ENCODE results near the gene GIPR.
"Not testable (repeated sequence)": the region's sequence is repeated elsewhere in the genome, so short reads cannot be mapped to it uniquely, and the experiment has no call there.

Gene GIPR

DNA sequence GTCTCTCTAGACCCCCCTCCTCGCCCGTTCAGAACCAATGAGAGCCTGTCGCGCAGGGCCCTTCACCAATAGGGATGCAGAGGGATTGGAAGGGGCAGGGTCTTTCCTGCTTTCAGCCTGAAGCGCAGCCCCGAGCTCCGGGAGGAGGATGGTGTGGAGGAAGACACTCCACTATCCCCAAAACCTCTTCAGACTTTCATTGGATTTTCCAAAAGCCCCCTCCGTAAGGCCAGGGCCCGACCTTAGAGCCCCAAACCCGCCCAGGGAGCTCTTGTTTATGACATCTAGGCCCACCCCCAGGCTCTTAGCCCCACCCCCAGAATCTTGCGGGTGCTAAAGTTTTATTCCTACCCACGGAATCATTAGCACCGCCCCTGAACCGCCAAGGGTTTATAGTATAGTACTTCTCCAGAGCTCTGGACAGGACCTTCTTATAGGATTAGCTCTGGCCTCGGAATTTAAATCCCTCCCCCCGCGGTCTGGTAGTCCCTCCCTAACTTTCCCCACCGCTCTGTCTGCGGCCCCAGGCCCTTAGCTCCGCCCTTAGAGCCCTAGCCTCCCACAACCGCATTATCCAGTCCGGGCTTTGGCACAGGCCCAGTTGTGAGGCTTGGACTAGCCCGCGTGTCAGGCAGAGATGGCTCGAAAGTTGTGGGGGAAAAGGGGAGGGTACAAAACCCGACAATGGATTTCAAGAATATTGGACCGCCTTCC lies 22.2 kb upstream of the GIPR start:
- peak; percentile 98 for DNase-seq (ENCODE audit: low spot score)

DNA sequence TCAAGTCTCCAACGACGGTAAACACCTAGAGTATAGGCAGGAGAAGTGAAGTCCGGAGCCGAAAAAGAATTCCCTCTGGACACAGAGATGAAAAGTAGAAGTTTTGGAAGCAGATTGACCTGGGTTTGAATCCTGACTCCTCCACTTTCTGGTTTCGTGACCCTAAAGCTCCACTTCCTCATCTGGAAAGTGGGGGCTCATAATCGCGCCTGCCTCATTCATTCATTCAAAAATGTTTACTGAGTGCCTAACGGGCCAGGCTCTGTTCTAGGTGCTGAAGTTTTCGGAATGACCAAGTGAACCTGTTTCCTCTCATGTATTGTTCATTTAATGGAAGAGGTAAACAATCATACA lies 21.7 kb upstream of the GIPR start:
- DNase-seq (ENCODE audit: low spot score): no peak

- DNase-seq (ENCODE audit: low spot score): no peak
Measured at GRCh38 chr19:45650722-45651121, 17.3 kb upstream of the GIPR start.

DNA sequence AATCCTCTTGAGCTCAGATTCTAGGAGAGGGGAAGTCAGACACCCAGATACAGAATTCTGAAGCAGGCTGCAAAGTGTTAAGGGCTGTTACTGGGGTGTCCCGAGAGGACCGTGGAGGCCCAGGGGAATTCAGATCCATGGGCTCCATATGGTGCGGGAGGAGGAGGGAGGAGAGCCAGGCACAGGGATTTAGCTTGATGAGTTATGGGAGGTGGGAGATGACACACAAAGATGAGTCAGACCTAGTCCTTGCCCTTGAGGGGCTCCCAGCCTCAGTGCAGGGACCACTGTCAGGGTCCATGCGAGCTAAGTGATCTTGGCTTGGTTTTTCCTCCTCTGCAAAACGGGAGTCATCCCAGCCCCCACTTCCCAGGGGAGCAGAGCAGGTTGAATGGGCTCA lies 14.4 kb upstream of the GIPR start:
- DNase-seq (ENCODE audit: low spot score): no peak

DNA sequence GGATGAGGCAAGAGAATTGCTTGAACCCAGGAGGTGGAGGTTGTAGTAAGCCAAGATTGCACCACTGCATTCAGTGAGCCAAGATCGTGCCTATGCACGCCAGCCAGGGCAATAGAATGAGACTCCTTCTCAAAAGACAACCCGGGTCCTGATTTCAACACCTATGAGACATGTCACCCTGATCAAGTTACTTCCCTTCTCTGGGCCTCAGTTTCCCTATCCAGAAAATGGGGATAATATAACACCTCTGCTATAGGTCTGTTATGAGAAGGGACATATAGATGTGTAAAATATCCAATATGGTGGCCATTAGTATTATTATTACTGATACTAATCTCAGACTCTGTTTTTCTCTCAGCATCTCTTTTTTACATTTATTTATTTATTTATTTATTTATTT lies 12.9 kb upstream of the GIPR start:
- no peak for DNase-seq (ENCODE audit: low spot score)

- DNase-seq (ENCODE audit: low spot score): no peak
Measured at GRCh38 chr19:45657520-45658167, 10.4 kb upstream of the GIPR start.

GRCh38 chr19:45659096-45659729 lies 8.8 kb upstream of the GIPR start:
- no peak for DNase-seq (ENCODE audit: low spot score)

GRCh38 chr19:45660636-45661035 lies 7.4 kb upstream of the GIPR start:
- no peak for DNase-seq (ENCODE audit: low spot score)

GRCh38 chr19:45663800-45664199 lies 4.2 kb upstream of the GIPR start:
- no peak for DNase-seq (ENCODE audit: low spot score)

- no peak for DNase-seq (ENCODE audit: low spot score)
Measured at GRCh38 chr19:45664575-45664974, 3.4 kb upstream of the GIPR start.

GRCh38 chr19:45668342-45668871 lies 386 bp downstream of the GIPR start:
- no peak for DNase-seq (ENCODE audit: low spot score)

GRCh38 chr19:45670670-45671453 lies 2.8 kb downstream of the GIPR start:
- peak; percentile 72 for DNase-seq (ENCODE audit: low spot score)

DNA sequence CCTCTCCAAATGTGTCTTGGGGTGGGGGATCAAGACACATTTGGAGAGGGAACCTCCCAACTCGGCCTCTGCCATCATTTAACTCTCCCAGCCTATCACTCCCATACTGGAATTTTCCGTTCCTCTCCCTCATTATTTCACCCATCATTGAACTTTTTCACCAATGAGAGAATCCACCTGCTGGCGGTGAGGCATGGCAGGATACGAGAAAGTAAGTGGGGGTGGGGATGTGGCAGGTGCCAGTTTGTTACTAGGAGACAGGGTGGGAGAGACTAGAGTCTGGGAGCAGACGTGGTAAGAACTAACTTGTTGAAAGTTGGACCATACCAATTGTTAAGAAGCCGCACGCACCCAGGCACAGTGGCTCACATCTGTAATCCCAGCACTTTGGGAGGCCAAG lies 6.9 kb downstream of the GIPR start:
- DNase-seq (ENCODE audit: low spot score): no peak

DNA sequence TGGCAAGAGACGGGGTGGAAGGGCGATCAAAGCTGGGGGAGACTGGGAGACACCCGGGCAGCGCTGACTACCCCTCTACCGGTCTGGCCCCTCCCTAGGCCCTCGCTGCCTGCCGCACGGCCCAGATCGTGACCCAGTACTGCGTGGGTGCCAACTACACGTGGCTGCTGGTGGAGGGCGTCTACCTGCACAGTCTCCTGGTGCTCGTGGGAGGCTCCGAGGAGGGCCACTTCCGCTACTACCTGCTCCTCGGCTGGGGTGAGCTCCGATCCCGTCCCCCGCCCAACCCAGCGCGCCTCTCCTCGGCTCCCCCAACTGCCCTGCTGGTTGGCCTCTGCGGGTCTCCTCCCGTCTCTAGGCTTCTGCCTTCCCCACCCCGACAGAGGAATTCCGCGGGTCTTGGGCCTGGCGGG lies 8.8 kb downstream of the GIPR start:
- no peak for DNase-seq (ENCODE audit: low spot score)

- peak; percentile 69 for DNase-seq (ENCODE audit: low spot score)
Measured at GRCh38 chr19:45677351-45678230, 9.6 kb downstream of the GIPR start.

DNA sequence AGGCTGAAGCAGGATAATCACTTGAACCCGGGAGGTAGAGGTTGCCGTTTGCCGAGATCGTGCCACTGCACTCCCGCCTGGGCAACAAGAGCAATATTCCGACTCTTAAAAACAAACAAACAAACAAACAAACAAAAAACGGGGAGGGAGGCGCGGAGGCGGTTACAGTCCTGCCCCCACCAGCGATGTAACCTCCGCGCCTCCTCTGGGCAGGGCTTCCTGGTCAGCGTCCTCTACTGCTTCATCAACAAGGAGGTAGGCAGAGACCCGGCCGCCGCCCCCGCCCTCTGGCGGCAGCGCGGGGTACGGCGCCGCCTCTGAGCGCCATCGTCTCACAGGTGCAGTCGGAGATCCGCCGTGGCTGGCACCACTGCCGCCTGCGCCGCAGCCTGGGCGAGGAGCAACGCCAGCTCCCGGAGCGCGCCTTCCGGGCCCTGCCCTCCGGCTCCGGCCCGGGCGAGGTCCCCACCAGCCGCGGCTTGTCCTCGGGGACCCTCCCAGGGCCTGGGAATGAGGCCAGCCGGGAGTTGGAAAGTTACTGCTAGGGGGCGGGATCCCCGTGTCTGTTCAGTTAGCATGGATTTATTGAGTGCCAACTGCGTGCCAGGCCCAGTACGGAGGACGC lies 13.5 kb downstream of the GIPR start:
- DNase-seq (ENCODE audit: low spot score): peak; percentile 87

- no peak for DNase-seq (ENCODE audit: low spot score)
Measured at GRCh38 chr19:45682117-45682516, 14.1 kb downstream of the GIPR start.

- no peak for DNase-seq (ENCODE audit: low spot score)
Measured at GRCh38 chr19:45682908-45683307, 14.9 kb downstream of the GIPR start.

GRCh38 chr19:45685045-45685444 lies 17.0 kb downstream of the GIPR start:
- DNase-seq (ENCODE audit: low spot score): not testable (repeated sequence)

- no peak for DNase-seq (ENCODE audit: low spot score)
Measured at GRCh38 chr19:45687599-45687998, 19.6 kb downstream of the GIPR start.
